GM21526 (cell line): Measurements from ENCODE around the gene ITGB1.
"Not testable (repeated sequence)": the region's sequence is repeated elsewhere in the genome, so short reads cannot be mapped to it uniquely, and the experiment has no call there.

Experiments used
- ATAC-seq: cut with Tn5 transposase; IDR thresholded peaks from one replicate; pipeline ENCODE4 v1.9.1; 2021; ENCODE audit warnings: moderate library complexity; ENCODE audit not compliant: unreplicated experiment, low FRiP score

Gene ITGB1

DNA sequence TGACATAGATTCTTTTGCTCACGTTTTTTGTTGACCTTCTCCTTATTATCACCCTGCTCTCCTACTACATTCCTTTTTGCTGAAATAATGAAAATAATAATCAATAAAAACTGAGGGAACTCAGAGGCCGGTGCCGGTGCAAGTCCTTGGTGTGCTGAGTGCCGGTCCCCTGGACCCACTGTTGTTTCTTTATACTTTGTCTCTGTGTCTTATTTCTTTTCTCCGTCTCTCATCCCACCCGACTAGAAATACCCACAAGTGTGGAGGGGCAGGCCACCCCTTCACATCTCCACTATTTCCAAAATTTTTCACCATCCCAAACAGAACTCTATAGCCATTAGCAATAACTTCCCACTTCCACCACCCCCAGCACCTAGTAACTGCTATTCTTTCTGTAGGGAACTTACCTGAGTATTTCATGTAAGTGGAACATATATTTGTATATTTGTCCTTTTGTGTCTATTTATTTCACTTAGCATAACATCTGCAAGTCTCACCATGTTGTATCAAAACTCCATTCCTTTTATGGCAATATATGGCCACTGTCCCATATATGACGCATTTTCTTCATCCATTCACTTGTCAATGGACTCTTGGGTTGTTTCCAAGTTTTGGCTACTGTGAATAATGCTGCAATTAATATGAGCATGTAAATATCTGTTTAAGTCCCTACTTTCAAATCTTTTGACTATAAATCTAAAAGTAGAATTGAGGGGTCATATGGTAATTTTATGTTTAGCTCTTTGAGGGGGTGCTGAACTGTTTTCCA lies 62.6 kb downstream of the ITGB1 start:
- not testable (repeated sequence) for ATAC-seq

GRCh38 chr10:32893916-32894664 lies 63.9 kb downstream of the ITGB1 start:
- no peak for ATAC-seq

DNA sequence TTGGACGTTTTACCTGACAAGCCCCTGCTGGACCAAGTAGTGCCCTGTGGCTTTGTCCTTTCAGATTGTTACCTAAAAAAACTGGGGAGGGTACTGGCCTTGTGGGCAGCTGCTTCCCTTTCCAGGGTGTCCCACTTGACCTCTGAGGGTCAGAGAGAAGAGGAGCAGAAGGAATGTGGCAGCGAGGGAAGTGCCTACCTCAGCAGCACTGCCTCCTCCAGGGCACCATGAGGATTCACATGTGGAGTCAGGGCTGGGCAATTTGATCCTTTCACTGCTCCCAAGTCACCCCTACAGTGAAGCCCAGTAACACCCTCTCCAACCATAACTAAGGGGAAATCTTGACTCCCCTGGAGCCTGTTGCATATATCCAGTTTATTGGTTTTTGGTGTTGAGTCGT lies 64.6 kb downstream of the ITGB1 start:
- ATAC-seq = no peak

DNA sequence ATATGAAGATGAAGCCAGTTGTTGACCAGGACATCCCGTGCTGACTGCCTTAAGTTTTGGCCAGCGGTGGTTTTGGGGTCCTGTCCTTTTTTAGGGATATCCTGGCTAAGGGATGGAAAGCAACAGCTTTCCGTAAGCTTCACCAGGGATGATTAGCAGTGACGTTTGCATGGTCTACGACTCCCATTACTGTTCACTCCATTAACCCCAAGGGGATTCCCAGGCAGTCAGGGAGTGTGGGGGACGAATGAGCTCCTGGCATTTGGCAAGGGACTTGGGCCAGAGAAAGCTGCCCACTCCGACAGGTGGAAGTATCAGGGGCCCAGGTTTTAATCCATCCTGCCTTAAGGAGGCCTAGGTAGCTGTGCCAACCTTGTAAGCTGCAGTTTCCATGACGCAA lies 66.8 kb downstream of the ITGB1 start:
- no peak for ATAC-seq

GRCh38 chr10:32890444-32890843 lies 67.6 kb downstream of the ITGB1 start:
- ATAC-seq = no peak

- ATAC-seq = no peak
Measured at GRCh38 chr10:32889631-32890212, 68.3 kb downstream of the ITGB1 start.

DNA sequence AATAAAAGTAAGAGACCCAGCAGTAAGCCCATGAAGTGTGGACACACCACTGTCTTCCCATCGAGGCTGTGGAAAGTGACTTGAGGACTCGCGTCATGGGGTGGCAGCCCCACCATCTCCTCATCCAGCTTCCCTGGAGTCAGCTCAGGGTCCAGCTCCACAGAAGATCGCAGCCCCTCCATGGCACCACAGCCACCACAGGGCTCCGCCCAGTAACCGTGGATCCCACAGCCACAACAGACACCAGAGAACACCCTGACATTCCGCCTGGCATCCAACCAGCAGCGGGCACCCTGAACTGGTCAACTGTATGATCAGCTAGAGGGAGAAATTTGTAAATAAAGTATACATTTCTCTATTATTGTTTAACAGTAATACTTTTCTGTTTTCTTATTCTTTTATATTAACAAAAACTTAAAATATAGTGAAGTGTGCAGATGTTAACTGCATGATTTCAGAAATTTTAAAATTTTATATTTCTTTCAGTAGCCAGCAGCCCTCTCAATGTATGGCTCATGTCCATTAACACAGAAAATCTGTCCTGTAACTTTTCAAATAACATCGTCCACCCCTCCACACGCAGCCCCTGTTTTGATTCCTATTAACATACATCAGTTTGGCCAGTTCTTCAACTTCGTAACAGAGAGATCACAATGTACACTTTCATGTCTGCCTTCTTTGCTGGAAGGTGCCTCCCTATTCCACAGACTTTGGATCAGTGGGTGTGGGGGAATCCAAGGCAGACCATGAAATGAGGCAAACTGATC lies 69.7 kb downstream of the ITGB1 start:
- ATAC-seq = no peak

- no peak for ATAC-seq
Measured at GRCh38 chr10:32887481-32887880, 70.5 kb downstream of the ITGB1 start.

- ATAC-seq = no peak
Measured at GRCh38 chr10:32882076-32882475, 76.0 kb downstream of the ITGB1 start.

- no peak for ATAC-seq
Measured at GRCh38 chr10:32878646-32879045, 79.4 kb downstream of the ITGB1 start.

DNA sequence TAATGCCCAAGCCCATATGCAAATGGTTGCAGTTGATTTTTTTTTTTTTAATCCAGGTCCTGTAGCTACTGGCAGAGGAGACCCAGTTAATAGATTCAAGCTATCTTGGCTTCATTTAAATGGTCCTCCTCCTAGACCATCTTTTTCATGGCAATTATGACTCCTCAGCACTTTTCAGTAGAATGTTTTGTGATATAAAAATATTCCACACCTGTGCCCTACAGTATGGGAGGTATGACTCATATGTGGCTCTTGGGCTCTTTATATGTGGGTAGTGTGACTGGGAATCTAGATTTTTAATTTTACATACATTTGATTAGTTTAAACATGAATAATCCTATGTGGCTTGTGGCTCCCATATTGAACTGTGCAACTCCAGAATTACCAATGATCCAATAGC lies 80.1 kb downstream of the ITGB1 start:
- ATAC-seq = no peak

DNA sequence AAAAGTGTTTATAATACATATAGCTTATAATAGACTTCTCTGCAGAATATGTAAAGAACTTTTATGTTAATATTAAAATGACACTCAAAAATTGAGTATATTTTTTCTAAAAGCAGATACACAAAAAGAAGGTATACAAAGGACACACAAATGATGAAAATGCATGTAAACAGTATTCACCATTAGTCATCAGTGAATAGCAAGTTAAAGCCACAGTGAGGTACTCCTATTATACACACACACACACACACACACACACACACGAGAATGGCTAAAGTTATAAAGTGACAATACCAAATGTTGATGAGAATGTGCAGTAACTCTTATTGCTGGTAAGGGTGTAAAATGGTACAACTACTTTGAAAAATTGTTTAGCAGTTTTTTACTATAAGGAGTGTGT lies 92.9 kb downstream of the ITGB1 start:
- ATAC-seq = no peak

- no peak for ATAC-seq
Measured at GRCh38 chr10:32854435-32854834, 103.6 kb downstream of the ITGB1 start.

GRCh38 chr10:32851301-32851700 lies 106.7 kb downstream of the ITGB1 start:
- no peak for ATAC-seq
